HepG2 (cell line): Measurements from ENCODE around the gene SEMA4F. TPM values are rescaled to one million over a fixed set of nuclear protein-coding genes. Genes with fewer than 3 reads are reported as not detected.
A peak's percentile ranks its signal among the peaks of the same experiment; 100 is the strongest.

Source experiments
- DBP ChIP-seq: sonication (generic); formaldehyde crosslinking; IDR thresholded peaks from 2 replicates; pipeline ENCODE4 v1.4.0; 2020; ENCODE audit warnings: missing genetic modification reagents; ENCODE audit errors: not compliant biosample characterization
- DRAP1 ChIP-seq: IDR thresholded peaks from 2 replicates; pipeline ENCODE4 v1.6.1; 2016; ENCODE audit warnings: missing genetic modification reagents, missing compliant biosample characterization
- MTERF4 ChIP-seq: sonication (generic); formaldehyde crosslinking; IDR thresholded peaks from 2 replicates; pipeline ENCODE4 v1.8.0; 2023; ENCODE audit warnings: mild to moderate bottlenecking, missing genetic modification reagents
- POGZ ChIP-seq: sonication (generic); formaldehyde crosslinking; IDR thresholded peaks from 2 replicates; pipeline ENCODE4 v1.4.0; 2020; ENCODE audit warnings: mild to moderate bottlenecking, missing genetic modification reagents
- RBM39 ChIP-seq: fragments of 200-400 bp; formaldehyde crosslinking; IDR thresholded peaks from one replicate; pipeline ENCODE4 v1.6.1; 2018; ENCODE audit warnings: antibody characterized with exemption, mild to moderate bottlenecking, low read depth, low read length; ENCODE audit not compliant: poor library complexity, severe bottlenecking
- RXRB ChIP-seq: IDR thresholded peaks from 2 replicates; pipeline ENCODE4 v1.6.1; 2016; ENCODE audit warnings: borderline replicate concordance, missing genetic modification reagents, missing compliant biosample characterization
- SALL2 ChIP-seq: sonication (generic); formaldehyde crosslinking; IDR thresholded peaks from 2 replicates; pipeline ENCODE4 v1.8.1; 2023; ENCODE audit warnings: mild to moderate bottlenecking, missing genetic modification reagents, inconsistent platforms
- SOX13 ChIP-seq, 3 experiments: fragments of 450-650 bp in 1 of 3; sonication (generic) in 1 of 3; formaldehyde crosslinking in 1 of 3; IDR thresholded peaks in 2 of 3; conservative IDR thresholded peaks in 1 of 3; 2 replicates each; pipeline versions ENCODE4 v1.5.0 to v1.6.1; 2016 to 2020; ENCODE audit warnings: antibody characterized with exemption in 1 of 3, mild to moderate bottlenecking in 1 of 3, missing compliant biosample characterization in 1 of 3, missing genetic modification reagents in 1 of 3, moderate library complexity in 1 of 3
- SRY ChIP-seq: sonication (generic); formaldehyde crosslinking; IDR thresholded peaks from 2 replicates; pipeline ENCODE4 v1.8.0; 2022; ENCODE audit warnings: mild to moderate bottlenecking, missing genetic modification reagents
- TP53 ChIP-seq: sonication (generic); formaldehyde crosslinking; conservative IDR thresholded peaks from 2 replicates; pipeline ENCODE4 v1.4.0; 2020; ENCODE audit warnings: missing genetic modification reagents
- ZFX ChIP-seq: sonication (generic); formaldehyde crosslinking; IDR thresholded peaks from 2 replicates; pipeline ENCODE4 v1.4.0; 2020; ENCODE audit warnings: mild to moderate bottlenecking, low read depth, missing genetic modification reagents, moderate library complexity
- ZNF557 ChIP-seq: sonication (generic); formaldehyde crosslinking; IDR thresholded peaks from 2 replicates; pipeline ENCODE4 v1.4.0; 2020; ENCODE audit warnings: missing genetic modification reagents
- ZNF737 ChIP-seq: sonication (generic); formaldehyde crosslinking; IDR thresholded peaks from 2 replicates; pipeline ENCODE4 v1.5.0; 2020; ENCODE audit warnings: missing genetic modification reagents, mild to moderate bottlenecking, borderline replicate concordance
- ZNF770 ChIP-seq: sonication (generic); formaldehyde crosslinking; IDR thresholded peaks from 2 replicates; pipeline ENCODE4 v1.5.0; 2020; ENCODE audit warnings: mild to moderate bottlenecking, missing genetic modification reagents
- ZNF780A ChIP-seq: sonication (generic); formaldehyde crosslinking; IDR thresholded peaks from 2 replicates; pipeline ENCODE4 v1.8.0; 2022; ENCODE audit warnings: mild to moderate bottlenecking, missing genetic modification reagents, moderate library complexity
- polyA plus RNA-seq, 8 experiments: library from polyadenylated mRNA; depleted of rRNA in 3 of 8; stranded (reverse) in 7 of 8; unstranded in 1 of 8; fragments of >200 nt; fragmentation: Illumina TruSeq in 4 of 8; extraction: Trizol in 4 of 8; gene quantifications; 2 replicates each; pipeline versions ENCODE4 v1.2.1 to v1.2.3, GENCODE V29; 2011 to 2016; ENCODE audit warnings: low read depth in 4 of 8, missing spikeins in 1 of 8, mixed read lengths in 1 of 8; ENCODE audit not compliant: insufficient read depth in 1 of 8
- total RNA-seq, 5 experiments: library from RNA; depleted of rRNA; stranded (reverse); fragments of >200 nt; fragmentation: Illumina TruSeq; extraction: Trizol; gene quantifications; 2 replicates each; pipeline ENCODE4 v1.2.3, GENCODE V29; 2016; ENCODE audit warnings: low read depth in 1 of 5
- TF ChIP-seq, protein P1 (sequence below), 2 experiments: sonication (generic) in 1 of 2; formaldehyde crosslinking in 1 of 2; IDR thresholded peaks; 2 replicates each; pipeline versions ENCODE4 v1.6.1 to v1.9.0; 2014 to 2022; ENCODE audit warnings: antibody characterized with exemption in 1 of 2, borderline replicate concordance in 1 of 2, inconsistent platforms in 1 of 2, low read depth in 1 of 2, missing genetic modification reagents in 1 of 2

Gene SEMA4F
- total and polyA plus RNA-seq, 2 of the 13 experiments (the other 11 are each of a cell fraction or from before 2014, with no cell fraction given) = 7.1 to 10.3 TPM

DNA sequence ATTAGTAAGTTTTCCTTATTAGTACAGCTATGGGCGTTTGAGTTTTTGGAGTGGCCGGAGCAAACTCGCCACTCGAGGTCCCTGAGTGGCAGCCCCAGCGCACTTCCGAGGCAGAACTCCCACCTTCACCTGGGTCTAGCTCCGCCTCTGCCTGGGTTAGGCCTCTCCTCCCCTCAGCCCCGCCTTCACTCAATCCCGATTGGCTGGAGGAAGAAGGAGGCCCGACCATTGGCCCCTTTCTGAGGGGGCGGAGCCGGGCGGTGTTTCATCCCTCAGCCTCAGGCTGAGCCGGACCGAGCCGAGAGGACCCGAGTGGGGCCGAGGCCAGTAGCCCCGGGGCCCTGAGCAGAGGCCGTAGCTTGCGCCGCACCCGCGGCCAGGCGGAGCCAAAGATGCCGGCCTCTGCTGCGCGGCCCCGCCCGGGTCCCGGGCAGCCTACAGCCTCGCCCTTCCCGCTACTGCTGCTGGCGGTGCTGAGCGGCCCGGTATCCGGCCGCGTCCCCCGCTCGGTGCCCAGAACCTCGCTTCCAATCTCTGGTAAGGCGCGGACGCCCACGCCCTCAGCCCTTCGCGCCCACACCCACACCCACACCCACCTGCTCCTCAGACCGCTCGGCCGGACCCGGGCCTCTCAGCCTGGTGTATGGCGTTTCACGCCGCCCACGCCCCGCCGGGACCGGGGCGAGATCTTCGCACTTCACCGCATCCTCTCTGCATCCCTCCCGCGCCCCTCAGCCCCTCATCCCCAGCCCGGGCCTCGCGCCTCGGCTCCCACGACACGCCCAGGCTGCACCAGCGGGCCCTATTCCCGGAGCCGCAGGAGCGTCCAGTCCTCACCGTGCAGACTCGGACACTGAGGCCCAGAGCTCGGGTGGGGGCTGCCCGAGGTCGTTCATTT is at the start of gene SEMA4F (continued):
- TF ChIP-seq, protein P1, sequence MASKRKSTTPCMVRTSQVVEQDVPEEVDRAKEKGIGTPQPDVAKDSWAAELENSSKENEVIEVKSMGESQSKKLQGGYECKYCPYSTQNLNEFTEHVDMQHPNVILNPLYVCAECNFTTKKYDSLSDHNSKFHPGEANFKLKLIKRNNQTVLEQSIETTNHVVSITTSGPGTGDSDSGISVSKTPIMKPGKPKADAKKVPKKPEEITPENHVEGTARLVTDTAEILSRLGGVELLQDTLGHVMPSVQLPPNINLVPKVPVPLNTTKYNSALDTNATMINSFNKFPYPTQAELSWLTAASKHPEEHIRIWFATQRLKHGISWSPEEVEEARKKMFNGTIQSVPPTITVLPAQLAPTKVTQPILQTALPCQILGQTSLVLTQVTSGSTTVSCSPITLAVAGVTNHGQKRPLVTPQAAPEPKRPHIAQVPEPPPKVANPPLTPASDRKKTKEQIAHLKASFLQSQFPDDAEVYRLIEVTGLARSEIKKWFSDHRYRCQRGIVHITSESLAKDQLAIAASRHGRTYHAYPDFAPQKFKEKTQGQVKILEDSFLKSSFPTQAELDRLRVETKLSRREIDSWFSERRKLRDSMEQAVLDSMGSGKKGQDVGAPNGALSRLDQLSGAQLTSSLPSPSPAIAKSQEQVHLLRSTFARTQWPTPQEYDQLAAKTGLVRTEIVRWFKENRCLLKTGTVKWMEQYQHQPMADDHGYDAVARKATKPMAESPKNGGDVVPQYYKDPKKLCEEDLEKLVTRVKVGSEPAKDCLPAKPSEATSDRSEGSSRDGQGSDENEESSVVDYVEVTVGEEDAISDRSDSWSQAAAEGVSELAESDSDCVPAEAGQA (IDR thresholded peaks at IDR 0.05; ENCODE audit: low read depth) = peak; percentile 7; the same call in 1 of the 2 replicates
- TF ChIP-seq, protein P1 (CRISPR knock-in tag; IDR thresholded peaks at IDR 0.05; ENCODE audit: borderline replicate concordance) = 0 out of 2 replicates have a peak, but pooled peaks have one; percentile 50
- TF ChIP-seq DRAP1 (peak; percentile 93), TP53 (no peak), SRY (CRISPR knock-in tag) (0 out of 2 replicates have a peak, but pooled peaks have one; percentile 5), POGZ (CRISPR knock-in tag) (peak; percentile 77), ZNF557 (CRISPR knock-in tag) (no peak), ZFX (CRISPR knock-in tag) (peak; percentile 86), RXRB (CRISPR knock-in tag) (no peak), ZNF780A (CRISPR knock-in tag) (no peak), ZNF737 (CRISPR knock-in tag) (0 out of 2 replicates have a peak, but pooled peaks have one; percentile 48), DBP (CRISPR knock-in tag) (no peak), MTERF4 (CRISPR knock-in tag) (peak; percentile 86; the same call in 1 of the 2 replicates), SOX13 (IDR thresholded peaks at IDR 0.05) (peak; percentile 21; the same call in 1 of the 2 replicates), SOX13 (CRISPR knock-in tag; conservative IDR thresholded peaks at IDR 0.05 in 1 of 2, IDR thresholded peaks at IDR 0.05 in 1 of 2) (no peak), SALL2 (CRISPR knock-in tag) (no peak), RBM39 (peak; percentile 63), ZNF770 (CRISPR knock-in tag) (peak; percentile 75; the same call in 1 of the 2 replicates)
